H1 (cell line): ENCODE measurements around the gene HNRNPU. TPM values are rescaled to one million over a fixed set of nuclear protein-coding genes. Genes with fewer than 3 reads are reported as not detected.
A peak's percentile ranks its signal among the peaks of the same experiment; 100 is the strongest.

Source experiments
- CTCF ChIA-PET: fragments of 300-600 bp; sonication (Branson Sonifier 250); formaldehyde crosslinking; loops from one replicate; lab custom pipeline; 2021; ENCODE audit not compliant: partially characterized antibody; lab: Charles Lee
- POLR2A ChIA-PET: fragments of 300-600 bp; sonication (Branson Sonifier 250); formaldehyde crosslinking; loops from one replicate; lab custom pipeline; 2021; ENCODE audit warnings: inconsistent platforms; ENCODE audit not compliant: partially characterized antibody; lab: Charles Lee
- DNase-seq, 2 experiments: peaks; one replicate each; pipeline versions ENCODE4 v3.0.0 to v3.0.0-alpha.2; 2010 to 2022; ENCODE audit warnings: low spot score in 2 of 2, low read depth in 1 of 2, mixed read lengths in 1 of 2
- FAIRE-seq: peaks from 2 replicates; lab custom pipeline; 2011; peaks lifted over from hg19 to GRCh38; lab: Jason Lieb, UNC
- H2AFZ ChIP-seq: 2 replicates; pipeline ENCODE4 v1.8.1; 2012; ENCODE audit warnings: low read length, inconsistent platforms
- H2AK5ac ChIP-seq: 2 replicates; pipeline ENCODE4 v1.6.1; 2013; ENCODE audit warnings: low read depth, low read length
- H2BK120ac ChIP-seq: replicated peaks from 2 replicates; pipeline ENCODE3; 2013; ENCODE audit warnings: low read depth, low read length, inconsistent platforms
- H2BK12ac ChIP-seq: 2 replicates; pipeline ENCODE4 v1.6.1; 2013; ENCODE audit warnings: low read depth, low read length
- H2BK15ac ChIP-seq: 2 replicates; pipeline ENCODE4 v1.6.1; 2013; ENCODE audit warnings: low read length
- H2BK20ac ChIP-seq: 2 replicates; pipeline ENCODE4 v1.6.1; 2013; ENCODE audit warnings: low read length
- H2BK5ac ChIP-seq: 2 replicates; pipeline ENCODE4 v1.6.1; 2013; ENCODE audit warnings: low read depth, low read length
- H3K14ac ChIP-seq: 2 replicates; pipeline ENCODE4 v1.6.1; 2013; ENCODE audit warnings: inconsistent platforms; ENCODE audit not compliant: insufficient read length
- H3K18ac ChIP-seq: 2 replicates; pipeline ENCODE4 v1.6.1; 2013; ENCODE audit warnings: low read length; ENCODE audit errors: extremely low read depth
- H3K23ac ChIP-seq: 2 replicates; pipeline ENCODE4 v1.6.1; 2013; ENCODE audit warnings: inconsistent platforms; ENCODE audit not compliant: insufficient read length
- H3K23me2 ChIP-seq: 2 replicates; pipeline ENCODE4 v1.6.1; 2013; ENCODE audit warnings: low read depth, low read length
- H3K27ac ChIP-seq: 2 replicates; pipeline ENCODE4 v1.6.1; 2011; ENCODE audit warnings: low read depth, low read length, inconsistent platforms
- H3K27me3 ChIP-seq, 4 experiments: replicated peaks in 1 of 4; 1 replicate in 1 of 4; 2 replicates in 3 of 4; pipeline versions ENCODE4 v1.6.1 to v1.8.1; 2011 to 2013; ENCODE audit warnings: low read length in 3 of 4, mild to moderate bottlenecking in 3 of 4, inconsistent platforms in 2 of 4, mixed read lengths in 2 of 4, moderate library complexity in 1 of 4; ENCODE audit not compliant: control insufficient read depth in 3 of 4, insufficient read depth in 3 of 4; ENCODE audit errors: extremely low read depth in 1 of 4
- H3K36me3 ChIP-seq, 4 experiments: 2 replicates each; pipeline versions ENCODE4 v1.6.1 to v1.8.1; 2011 to 2013; ENCODE audit warnings: mild to moderate bottlenecking in 4 of 4, low read length in 3 of 4, moderate library complexity in 2 of 4, control low read depth in 1 of 4, inconsistent platforms in 1 of 4; ENCODE audit not compliant: insufficient read depth in 4 of 4, control insufficient read depth in 2 of 4
- H3K4ac ChIP-seq: replicated peaks from 2 replicates; pipeline ENCODE3; 2013; ENCODE audit warnings: low read length, low read depth, mixed read lengths, inconsistent platforms; ENCODE audit not compliant: insufficient read length
- H3K4me1 ChIP-seq, 4 experiments: replicated peaks in 1 of 4; 1 replicate in 1 of 4; 2 replicates in 3 of 4; pipeline versions ENCODE4 v1.6.1 to v1.8.1; 2011 to 2013; ENCODE audit warnings: low read length in 3 of 4, inconsistent platforms in 2 of 4, mixed read lengths in 1 of 4; ENCODE audit not compliant: insufficient read depth in 4 of 4, control insufficient read depth in 3 of 4
- H3K4me2 ChIP-seq, 2 experiments: 2 replicates each; pipeline versions ENCODE4 v1.6.1 to v1.8.1; 2011 to 2013; ENCODE audit warnings: low read depth in 2 of 2, low read length in 2 of 2, control low read depth in 1 of 2, inconsistent platforms in 1 of 2, mild to moderate bottlenecking in 1 of 2; ENCODE audit not compliant: insufficient read depth in 1 of 2
- H3K4me3 ChIP-seq, 4 experiments: fragments of 200-600, 300-600 bp in 1 of 4; sonication (generic), shearing (Covaris generic), sonication (Bioruptor Twin) in 1 of 4; 2 replicates each; pipeline versions ENCODE4 v1.5.1 to v1.8.1; 2011 to 2016; ENCODE audit warnings: low read length in 4 of 4, low read depth in 3 of 4, control low read depth in 2 of 4, inconsistent platforms in 2 of 4, mild to moderate bottlenecking in 2 of 4, mixed read lengths in 1 of 4, moderate library complexity in 1 of 4; ENCODE audit not compliant: insufficient read depth in 2 of 4; ENCODE audit errors: extremely low read depth in 1 of 4
- H3K56ac ChIP-seq: replicated peaks from 2 replicates; pipeline ENCODE3; 2013; ENCODE audit warnings: low read depth, mild to moderate bottlenecking, mixed read lengths, low read length, inconsistent platforms; ENCODE audit not compliant: insufficient read length
- H3K79me1 ChIP-seq: 2 replicates; pipeline ENCODE4 v1.6.1; 2013; ENCODE audit warnings: low read depth, low read length, control low read depth
- H3K79me2 ChIP-seq, 2 experiments: 2 replicates each; pipeline versions ENCODE4 v1.6.1 to v1.8.1; 2012 to 2013; ENCODE audit warnings: low read length in 2 of 2, mild to moderate bottlenecking in 2 of 2, inconsistent platforms in 1 of 2; ENCODE audit not compliant: insufficient read depth in 2 of 2, control insufficient read depth in 1 of 2
- H3K9ac ChIP-seq, 4 experiments: replicated peaks in 1 of 4; 1 replicate in 1 of 4; 2 replicates in 3 of 4; pipeline versions ENCODE4 v1.6.1 to v1.8.1; 2011 to 2013; ENCODE audit warnings: low read depth in 3 of 4, low read length in 3 of 4, control low read depth in 2 of 4, mild to moderate bottlenecking in 2 of 4, moderate library complexity in 2 of 4, inconsistent platforms in 1 of 4; ENCODE audit errors: extremely low read depth in 1 of 4
- H3K9me3 ChIP-seq, 2 experiments: 2 replicates each; pipeline versions ENCODE4 v1.6.1 to v1.8.1; 2012 to 2013; ENCODE audit warnings: mild to moderate bottlenecking in 2 of 2, moderate library complexity in 2 of 2, control low read depth in 1 of 2, inconsistent platforms in 1 of 2, low read depth in 1 of 2, low read length in 1 of 2, mixed read lengths in 1 of 2; ENCODE audit not compliant: insufficient read depth in 2 of 2
- H4K20me1 ChIP-seq, 2 experiments: replicated peaks in 1 of 2; 2 replicates each; pipeline versions ENCODE3 to v1.8.1; 2011 to 2013; ENCODE audit warnings: inconsistent platforms in 2 of 2, low read length in 2 of 2, mild to moderate bottlenecking in 1 of 2; ENCODE audit not compliant: insufficient read depth in 2 of 2, control insufficient read depth in 1 of 2
- H4K5ac ChIP-seq: 2 replicates; pipeline ENCODE4 v1.6.1; 2013; ENCODE audit warnings: low read length, low read depth, mixed read lengths, inconsistent platforms; ENCODE audit not compliant: insufficient read length
- H4K8ac ChIP-seq: 2 replicates; pipeline ENCODE4 v1.8.0; 2013; ENCODE audit warnings: mild to moderate bottlenecking, moderate library complexity, low read length, inconsistent platforms; ENCODE audit not compliant: insufficient read depth; ENCODE audit errors: extremely low read depth
- H4K91ac ChIP-seq: replicated peaks from 2 replicates; pipeline ENCODE3; 2013; ENCODE audit warnings: low read length, mixed read lengths, inconsistent platforms; ENCODE audit not compliant: insufficient read length
- CEBPB ChIP-seq: IDR thresholded peaks from 2 replicates; pipeline ENCODE4 v1.6.1; 2012; ENCODE audit warnings: low read depth, low read length
- POU5F1 ChIP-seq: IDR thresholded peaks from 2 replicates; pipeline ENCODE4 v1.6.1; 2011; ENCODE audit warnings: low read depth, mild to moderate bottlenecking, low read length, moderate library complexity
- SIX5 ChIP-seq: IDR thresholded peaks from 2 replicates; pipeline ENCODE4 v1.6.1; 2011; ENCODE audit warnings: mild to moderate bottlenecking, low read depth, low read length
- SUZ12 ChIP-seq: fragments of 200-600 bp; sonication (generic); IDR thresholded peaks from 2 replicates; pipeline ENCODE4 v1.6.1; 2012; ENCODE audit warnings: mild to moderate bottlenecking, inconsistent platforms, low read length, moderate library complexity, mixed read lengths
- WGBS, 2 experiments: shearing (Covaris generic) in 1 of 2; methylation state at CpG; one replicate each; pipeline versions ENCODE4 v1.1.6 to v1.1.7; 2013 to 2015; ENCODE audit warnings: low lambda C conversion rate in 2 of 2, mixed read lengths in 2 of 2, inconsistent platforms in 1 of 2, low coverage in 1 of 2, missing lambda C conversion rate in 1 of 2; ENCODE audit not compliant: insufficient replicate concordance in 2 of 2, insufficient coverage in 1 of 2, insufficient read length in 1 of 2; ENCODE audit errors: extremely low coverage in 1 of 2, missing lambda C conversion rate in 1 of 2; 5-methylcytosine and 5-hydroxymethylcytosine counted together
- polyA plus RNA-seq, 7 experiments: library from polyadenylated mRNA; depleted of rRNA in 3 of 7; stranded (reverse) in 5 of 7; unstranded in 2 of 7; fragments of >200 nt in 5 of 7; fragments of 200-250 nt in 2 of 7; gene quantifications; 1 replicate in 5 of 7; 2 replicates in 1 of 7; 4 replicates in 1 of 7; pipeline versions ENCODE4 v1.2.1 to v1.2.3, GENCODE V29; 2011 to 2013; ENCODE audit warnings: missing spikeins in 2 of 7, mixed read lengths in 2 of 7
- total RNA-seq: library from RNA; stranded (reverse); fragmentation: NEBNext Ultra II Directional; extraction: Animal tissue kit (Norgen Biotek cat#: 25700); gene quantifications from 2 replicates; pipeline ENCODE4 v1.2.1, GENCODE V29; 2021
- TF ChIP-seq, protein P1 (sequence below), 3 experiments: IDR thresholded peaks; 1 replicate in 2 of 3; 2 replicates in 1 of 3; pipeline versions ENCODE4 v1.5.1 to v1.6.1; 2011; ENCODE audit warnings: low read length in 3 of 3, mild to moderate bottlenecking in 3 of 3, inconsistent platforms in 2 of 3, low read depth in 1 of 3, moderate library complexity in 1 of 3; ENCODE audit not compliant: insufficient read depth in 1 of 3; ENCODE audit errors: control extremely low read depth in 1 of 3

HNRNPU gene
- total and polyA plus RNA-seq, 2 of the 8 experiments (the other 6 are each of a cell fraction or from before 2014, with no cell fraction given): 95.6 to 606 TPM

- Histone ChIP-seq H2BK15ac (no peak overlapping the region), H4K8ac (no peak overlapping the region), H2BK20ac (no peak overlapping the region), H3K79me2 (peaks cover 0 to 19% of the 10 kb centered on the region in 2 experiments; a peak in 3 of 4 replicates), H4K20me1 (peaks cover 7 to 8% of the 10 kb centered on the region in 2 experiments), H3K4ac (no peak overlapping the region), H3K79me1 (no peaks in the 10 kb centered on the region), H3K27me3 (no peaks in the 10 kb centered on the region), H2AFZ (no peak overlapping the region), H3K23me2 (no peaks in the 10 kb centered on the region), H3K4me1 (no peaks in the 10 kb centered on the region), H3K9me3 (no peaks in the 10 kb centered on the region), H3K18ac (no peak overlapping the region), H3K4me3 (no peak overlapping the region), H3K4me2 (no peak overlapping the region), H3K14ac (no peak overlapping the region), H4K91ac (no peak overlapping the region), H2BK120ac (no peak overlapping the region), H3K56ac (no peak overlapping the region), H3K9ac (no peak overlapping the region), H2BK12ac (no peak overlapping the region), H2BK5ac (no peak overlapping the region), H3K23ac (no peak overlapping the region), H3K36me3 (peaks cover 8 to 87% (median 48%) of the 10 kb centered on the region in 4 experiments), H3K27ac (no peak overlapping the region), H2AK5ac (no peak overlapping the region), H4K5ac (no peak overlapping the region)
- DNase-seq (no peak), FAIRE-seq (peak; percentile 13)
- POLR2A ChIA-PET: interaction anchor here (0.8 to 29.6 kb wide), 9 partner anchors 8 to 213 kb away, joined by 3 to 677 read pairs (median 4); partner anchors contain the start of genes COX20 and HNRNPU
- CTCF ChIA-PET: interaction anchor here (1.2 kb wide), 1 partner anchor 199 kb away, joined by 4 read pairs; no protein-coding TSS in a partner anchor
- TF ChIP-seq SUZ12 (no peak), CEBPB (no peak), SIX5 (no peak), POU5F1 (no peak)
- TF ChIP-seq, protein P1, sequence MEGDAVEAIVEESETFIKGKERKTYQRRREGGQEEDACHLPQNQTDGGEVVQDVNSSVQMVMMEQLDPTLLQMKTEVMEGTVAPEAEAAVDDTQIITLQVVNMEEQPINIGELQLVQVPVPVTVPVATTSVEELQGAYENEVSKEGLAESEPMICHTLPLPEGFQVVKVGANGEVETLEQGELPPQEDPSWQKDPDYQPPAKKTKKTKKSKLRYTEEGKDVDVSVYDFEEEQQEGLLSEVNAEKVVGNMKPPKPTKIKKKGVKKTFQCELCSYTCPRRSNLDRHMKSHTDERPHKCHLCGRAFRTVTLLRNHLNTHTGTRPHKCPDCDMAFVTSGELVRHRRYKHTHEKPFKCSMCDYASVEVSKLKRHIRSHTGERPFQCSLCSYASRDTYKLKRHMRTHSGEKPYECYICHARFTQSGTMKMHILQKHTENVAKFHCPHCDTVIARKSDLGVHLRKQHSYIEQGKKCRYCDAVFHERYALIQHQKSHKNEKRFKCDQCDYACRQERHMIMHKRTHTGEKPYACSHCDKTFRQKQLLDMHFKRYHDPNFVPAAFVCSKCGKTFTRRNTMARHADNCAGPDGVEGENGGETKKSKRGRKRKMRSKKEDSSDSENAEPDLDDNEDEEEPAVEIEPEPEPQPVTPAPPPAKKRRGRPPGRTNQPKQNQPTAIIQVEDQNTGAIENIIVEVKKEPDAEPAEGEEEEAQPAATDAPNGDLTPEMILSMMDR (IDR thresholded peaks at IDR 0.05; ENCODE audit: control extremely low read depth in 1 of 3, insufficient read depth in 1 of 3, low read depth in 1 of 3, low read length in 3 of 3): no peak
- WGBS, 2 experiments: 93% methylated on average over 6 of the region's 6 CpGs; no CpG with 5 or more reads in 1 of the 2 experiments
These were observed 21.0 kb downstream of the HNRNPU start for GRCh38 chr1:244843148-244843978.
